Left hindlimb (tissue), 1 donor: ENCODE measurements around the gene ANO8.
A peak's percentile ranks its signal among the peaks of the same experiment; 100 is the strongest.

ENCODE experiments used
- DNase-seq: peaks from one replicate; pipeline ENCODE4 v3.0.0-alpha.2; 2018

ANO8 gene

DNA sequence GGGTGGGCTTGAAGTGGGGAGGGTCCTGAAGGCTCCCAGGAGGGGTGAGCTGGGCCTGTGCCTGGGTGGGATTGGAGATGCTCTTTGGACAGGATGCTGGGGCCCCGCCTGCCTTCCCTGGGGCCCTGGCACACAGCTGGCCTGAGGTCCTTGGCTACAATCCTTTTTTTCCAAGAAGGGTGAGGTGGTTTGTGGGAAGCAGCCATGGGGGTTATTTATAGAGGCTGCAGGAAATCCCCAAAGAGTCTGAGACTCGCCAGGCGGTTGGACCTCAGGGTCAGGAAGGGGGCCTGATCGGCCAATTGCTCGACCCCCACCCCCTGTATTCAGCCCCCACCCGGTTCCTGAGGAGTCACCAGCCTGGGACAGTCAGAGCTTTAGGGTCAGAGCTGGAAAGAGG lies 12.7 kb upstream of the ANO8 start:
- DNase-seq = peak; percentile 71

DNA sequence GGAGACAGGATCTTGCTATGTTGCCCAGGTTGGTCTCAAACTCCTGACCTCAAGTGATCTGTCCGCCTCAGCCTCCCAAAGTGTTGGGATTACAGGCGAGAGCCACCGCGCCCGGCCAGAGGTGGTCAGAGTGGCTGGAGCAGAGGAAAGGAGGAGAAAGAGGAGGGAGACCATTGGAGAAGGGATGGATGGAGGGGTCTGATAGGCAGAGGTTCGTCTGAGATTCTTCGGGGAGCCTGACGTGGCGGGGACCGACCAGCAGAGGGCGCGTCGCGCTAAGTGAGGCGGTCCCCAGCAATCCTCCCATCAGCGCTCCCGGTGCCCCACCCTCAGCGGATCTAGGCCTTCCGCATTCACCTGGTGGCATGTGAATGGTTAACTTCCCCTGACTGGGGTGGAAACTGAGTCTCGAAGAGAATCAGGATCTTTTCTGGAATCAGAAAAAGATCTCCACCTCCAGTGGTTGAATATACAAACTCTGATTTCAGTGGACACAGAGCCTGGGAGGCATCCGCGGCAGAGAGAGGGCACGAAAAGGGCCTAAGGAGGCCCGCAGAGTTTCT lies 11.5 kb upstream of the ANO8 start:
- peak; percentile 73 for DNase-seq

GRCh38 chr19:17341845-17342244 lies 7.2 kb upstream of the ANO8 start:
- no peak for DNase-seq

DNA sequence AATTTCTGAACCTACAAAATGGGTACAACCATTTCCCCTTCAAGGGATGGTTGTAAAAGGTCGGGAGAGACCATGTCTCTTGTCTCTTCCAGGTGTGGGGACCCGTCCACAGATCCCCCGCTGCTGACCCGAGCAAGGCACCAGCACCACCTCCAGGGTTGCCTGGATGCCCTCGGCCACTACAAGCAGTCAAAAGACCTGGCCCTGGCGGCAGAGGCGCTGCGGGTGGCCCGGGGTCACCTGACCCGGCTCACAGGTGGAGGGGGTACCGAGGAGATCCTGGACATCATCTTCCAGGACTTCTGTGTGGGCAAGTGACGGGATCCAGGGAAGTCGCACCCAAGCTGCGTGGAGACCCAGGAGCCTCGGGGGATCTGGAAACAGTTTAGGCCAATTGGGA lies 6.7 kb upstream of the ANO8 start:
- DNase-seq = no peak

DNA sequence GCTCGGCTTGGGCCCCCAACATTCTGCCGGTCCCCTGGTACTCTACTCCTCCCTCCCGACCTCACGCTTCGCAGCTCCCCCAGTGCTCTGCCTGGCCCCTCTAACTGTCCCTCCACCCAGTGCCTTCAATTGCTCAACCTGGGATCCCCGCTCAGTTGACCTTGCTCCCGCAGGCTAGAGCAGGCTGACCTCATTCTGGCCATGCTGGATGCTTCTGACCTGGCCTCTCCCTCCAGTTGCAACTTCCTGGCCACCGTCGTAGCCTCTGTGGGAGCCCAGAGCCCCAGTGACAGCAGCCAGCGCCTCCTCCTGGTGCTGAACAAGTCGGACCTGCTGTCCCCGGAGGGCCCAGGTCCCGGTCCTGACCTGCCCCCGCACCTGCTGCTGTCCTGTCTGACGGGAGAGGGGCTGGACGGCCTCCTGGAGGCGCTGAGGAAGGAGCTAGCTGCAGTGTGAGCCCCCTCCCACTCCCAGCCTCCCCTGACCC lies 6.3 kb upstream of the ANO8 start:
- no peak for DNase-seq

DNA sequence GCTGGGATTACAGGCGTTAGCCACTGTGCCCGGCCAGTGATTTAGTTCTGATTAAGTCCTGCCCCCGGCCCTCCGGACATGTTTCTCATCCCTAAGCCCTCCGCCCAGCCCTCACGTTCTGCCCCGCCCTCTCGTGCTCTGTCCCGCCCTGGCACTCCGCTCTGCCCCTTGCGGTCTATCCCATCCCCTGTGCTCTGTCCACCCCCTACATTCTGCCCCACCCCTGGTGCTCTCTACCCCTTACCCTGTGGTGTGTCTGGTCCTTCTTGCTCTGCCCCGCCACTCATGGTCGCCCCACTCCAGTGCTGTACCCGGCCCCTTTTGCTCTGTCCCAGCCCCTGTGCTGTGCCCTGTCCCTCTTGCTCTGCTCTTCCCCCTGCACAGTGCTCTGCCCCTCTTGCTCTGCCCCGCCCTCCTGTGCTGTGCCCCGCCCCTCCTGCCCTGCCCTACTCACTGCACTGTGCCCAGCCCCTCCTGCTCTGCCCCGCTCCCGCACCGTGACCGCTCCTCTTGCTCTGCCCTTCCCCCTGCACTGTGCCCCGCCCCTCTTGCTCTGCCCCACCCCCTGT lies 5.7 kb upstream of the ANO8 start:
- peak; percentile 39 for DNase-seq

- peak; percentile 52 for DNase-seq
Measured at GRCh38 chr19:17339088-17339741, 4.6 kb upstream of the ANO8 start.

GRCh38 chr19:17338433-17339078 lies 3.9 kb upstream of the ANO8 start:
- DNase-seq = peak; percentile 41

- DNase-seq = peak; percentile 28
Measured at GRCh38 chr19:17337675-17338432, 3.2 kb upstream of the ANO8 start.

- peak; percentile 97 for DNase-seq
Measured at GRCh38 chr19:17336872-17337674, 2.4 kb upstream of the ANO8 start, which contains the start of gene GTPBP3. TSS of gene GTPBP3 (plus strand) at chr19:17337553. CDS start at chr19:17337612, 59 bp downstream.

DNA sequence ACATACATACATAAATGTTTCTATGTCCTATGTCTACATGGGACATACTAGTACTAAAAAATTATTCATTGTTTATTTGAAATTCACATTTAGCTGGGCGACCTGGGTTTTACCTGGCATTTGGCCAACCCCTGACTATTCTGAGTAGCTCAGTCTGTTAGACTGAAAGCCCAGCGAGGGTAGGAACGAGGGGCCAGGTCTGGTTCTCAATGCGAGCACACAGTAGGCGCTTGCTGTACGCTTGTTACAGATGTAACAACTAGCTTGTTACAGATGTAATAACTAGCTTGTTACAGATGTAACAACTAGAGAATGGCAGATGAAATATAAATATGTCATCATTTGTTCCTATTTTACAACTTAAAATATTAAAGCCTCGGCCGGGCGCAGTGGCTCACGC lies 920 bp upstream of the ANO8 start:
- no peak for DNase-seq

DNA sequence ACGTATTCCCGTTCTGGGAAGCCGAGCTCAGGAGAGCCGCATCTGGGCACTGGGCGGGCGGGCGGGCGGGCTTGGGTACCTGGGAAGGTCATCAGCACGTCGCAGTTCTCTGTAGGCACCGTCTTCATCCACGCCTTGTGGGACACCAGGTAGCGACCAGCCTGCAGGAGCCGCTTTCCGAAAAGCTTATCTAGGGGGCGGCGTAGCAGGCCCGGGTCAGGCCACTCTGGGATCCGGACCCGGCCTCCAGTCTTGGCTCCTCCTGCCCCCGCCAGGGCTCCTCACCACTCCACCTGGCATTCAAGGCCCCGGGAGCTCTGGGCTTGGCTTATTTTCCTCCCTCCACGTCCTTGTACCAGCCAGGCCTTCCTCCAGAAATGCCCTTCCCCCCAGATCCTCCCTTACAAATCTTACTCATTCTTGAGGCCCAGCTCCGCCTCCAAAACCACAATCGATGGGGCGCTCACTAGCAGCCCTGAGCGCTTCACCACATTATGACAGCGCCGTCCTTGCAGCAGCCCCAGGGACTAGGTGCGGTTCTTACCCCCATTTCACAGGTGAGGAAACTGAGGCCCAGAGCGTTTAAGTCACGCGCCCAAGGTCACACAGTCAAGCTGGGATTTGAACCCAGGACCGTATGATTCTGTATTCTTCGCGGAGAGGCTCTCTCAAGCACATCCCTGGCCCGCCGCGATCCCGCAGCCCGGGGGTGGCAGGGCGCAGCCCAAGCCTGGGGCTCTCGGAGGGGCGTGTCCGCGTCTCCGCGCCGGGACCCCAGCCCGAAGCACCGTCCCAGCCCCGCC lies 843 bp downstream of the ANO8 start:
- DNase-seq = peak; percentile 43

DNA sequence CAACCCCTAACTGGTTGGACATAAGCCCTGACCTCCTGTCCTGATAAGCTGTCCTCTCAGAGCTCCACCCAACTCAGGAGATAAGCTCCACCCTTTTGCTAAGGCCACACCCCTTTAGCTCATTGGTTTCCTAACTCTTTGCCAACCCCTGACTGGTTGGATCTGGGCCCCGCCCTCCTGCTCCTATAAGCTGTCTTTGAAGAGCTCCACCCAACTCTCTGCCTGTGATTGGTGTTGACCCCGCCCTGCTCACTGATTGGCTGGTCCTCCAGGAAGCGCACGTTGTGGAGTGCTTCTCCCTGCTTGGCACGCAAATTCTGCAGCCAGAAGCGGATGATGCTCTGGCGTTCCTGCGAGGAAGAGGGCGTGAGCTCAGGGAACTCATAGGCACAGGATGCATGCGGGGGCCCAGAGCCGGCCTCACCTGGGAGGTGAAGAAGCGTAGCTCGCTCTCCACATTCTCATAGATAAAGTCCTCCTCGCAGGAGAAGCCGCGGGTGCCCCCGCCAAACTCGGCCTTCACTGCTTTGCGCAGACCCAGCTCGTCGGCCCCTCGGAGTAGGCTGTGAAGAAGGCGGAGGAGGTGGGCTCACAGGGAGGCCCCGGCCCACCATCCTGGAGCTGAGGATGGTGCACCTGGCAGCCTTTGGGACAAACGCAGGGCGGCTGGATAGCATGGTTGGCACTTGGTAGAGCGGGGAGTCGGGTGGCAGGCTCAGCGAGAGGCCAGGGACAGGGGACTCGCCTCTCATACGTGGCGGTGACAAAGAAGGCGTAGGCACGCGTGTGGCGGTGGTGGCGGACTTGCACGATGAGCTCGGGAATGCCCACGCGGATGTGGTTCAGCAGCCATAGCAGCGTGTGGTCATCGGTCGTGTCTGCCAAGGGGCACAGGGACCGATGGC lies 1.7 kb downstream of the ANO8 start:
- DNase-seq = no peak

DNA sequence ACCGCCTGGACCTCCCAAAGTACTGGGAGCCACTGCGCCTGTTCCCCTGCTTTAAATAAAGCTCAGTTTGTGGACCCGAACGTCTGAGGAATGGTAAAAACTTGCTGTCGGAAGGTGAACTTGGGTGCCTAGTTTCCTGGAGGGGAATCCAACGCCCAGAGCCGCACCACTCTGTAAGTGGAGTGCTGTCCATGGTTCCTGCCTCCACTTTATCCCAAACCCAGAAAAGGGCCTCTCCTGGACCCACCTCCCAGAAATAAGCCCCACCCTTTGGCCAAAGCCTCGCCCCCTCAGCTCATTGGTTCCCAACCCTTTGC lies 2.3 kb downstream of the ANO8 start:
- DNase-seq = no peak

- DNase-seq = no peak
Measured at GRCh38 chr19:17331045-17331558, 3.6 kb downstream of the ANO8 start.

DNA sequence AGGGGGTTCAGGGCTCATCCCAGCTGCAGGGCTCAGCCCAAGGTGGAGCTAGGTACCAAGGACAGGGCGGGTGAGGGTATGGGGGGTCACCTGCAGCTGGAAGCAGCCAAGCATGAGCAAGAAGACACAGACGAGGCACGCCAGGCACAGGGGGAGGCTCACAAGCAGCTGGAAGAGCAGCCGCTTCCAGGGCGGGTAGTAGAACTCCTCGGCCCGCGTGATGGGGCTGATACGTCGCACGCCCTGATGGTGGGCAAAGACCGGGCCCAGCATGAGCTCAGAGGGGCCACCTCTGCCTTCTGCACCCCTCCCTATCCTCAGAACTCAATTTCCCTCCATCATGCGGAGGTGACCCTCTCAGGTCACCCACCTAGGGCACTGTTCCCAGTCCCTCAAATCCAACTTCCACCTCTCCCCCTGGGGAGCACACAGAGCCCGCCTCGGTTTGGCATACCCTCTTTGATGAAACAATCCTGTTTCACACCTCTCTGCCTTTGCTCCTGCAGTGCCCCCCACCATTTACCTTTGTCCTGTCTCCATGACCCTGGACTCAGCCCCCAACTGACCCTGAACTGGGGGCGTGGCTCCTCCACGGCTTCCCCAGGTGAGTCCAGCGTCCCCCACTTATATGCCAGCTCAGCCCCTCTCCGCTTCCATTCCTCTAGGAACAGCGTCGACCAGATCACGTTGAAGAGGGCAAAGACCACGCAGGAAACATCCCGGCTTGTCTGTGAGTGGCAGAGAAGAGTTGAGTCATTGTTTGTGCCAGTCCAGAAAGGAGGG lies 4.2 kb downstream of the ANO8 start:
- no peak for DNase-seq

DNA sequence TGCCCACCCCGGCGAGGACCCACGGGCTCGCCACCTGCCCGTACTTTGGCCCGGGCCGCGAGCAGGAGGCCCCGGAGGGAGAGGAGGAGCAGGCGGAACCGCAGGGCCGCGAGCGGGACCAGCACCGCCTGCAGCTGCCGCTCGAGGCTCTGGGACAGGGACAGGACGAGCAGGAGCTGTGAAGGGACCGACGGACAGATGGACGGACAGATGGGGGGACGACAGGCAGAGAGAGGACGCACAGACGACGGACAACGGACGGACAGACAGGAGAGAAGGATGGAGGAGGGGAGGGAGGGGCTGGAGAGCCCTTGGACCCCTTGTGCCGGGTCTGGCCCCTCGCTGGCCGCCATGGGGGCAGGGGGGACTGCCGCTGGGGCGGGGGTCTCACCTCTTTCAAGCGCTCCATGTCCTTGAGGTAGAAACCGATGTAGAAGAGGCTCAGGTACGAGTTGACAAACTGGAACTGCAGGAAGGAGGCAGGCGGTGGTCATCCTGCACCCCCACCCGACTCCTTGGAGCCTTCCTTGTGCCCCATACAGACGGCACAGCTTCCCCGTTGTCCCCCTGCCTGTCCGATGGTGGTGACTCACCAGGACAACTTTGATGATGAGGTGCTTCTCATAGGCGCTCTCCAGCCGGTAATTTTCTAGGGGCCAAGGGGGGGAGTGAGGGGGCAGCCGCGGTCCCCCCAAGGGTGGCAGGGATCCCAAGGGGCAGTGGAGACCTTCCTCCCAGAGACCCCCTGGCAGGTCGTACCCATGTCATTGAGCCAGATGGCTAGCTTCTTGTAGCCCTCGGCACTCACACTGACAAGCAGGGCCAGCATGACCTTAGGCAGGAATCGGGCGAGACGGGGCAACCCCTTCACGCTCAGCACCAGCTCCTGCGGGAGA lies 5.0 kb downstream of the ANO8 start:
- DNase-seq = no peak
